ENCODE measurements around the gene PRKCSH.

The PRKCSH gene

DNA sequence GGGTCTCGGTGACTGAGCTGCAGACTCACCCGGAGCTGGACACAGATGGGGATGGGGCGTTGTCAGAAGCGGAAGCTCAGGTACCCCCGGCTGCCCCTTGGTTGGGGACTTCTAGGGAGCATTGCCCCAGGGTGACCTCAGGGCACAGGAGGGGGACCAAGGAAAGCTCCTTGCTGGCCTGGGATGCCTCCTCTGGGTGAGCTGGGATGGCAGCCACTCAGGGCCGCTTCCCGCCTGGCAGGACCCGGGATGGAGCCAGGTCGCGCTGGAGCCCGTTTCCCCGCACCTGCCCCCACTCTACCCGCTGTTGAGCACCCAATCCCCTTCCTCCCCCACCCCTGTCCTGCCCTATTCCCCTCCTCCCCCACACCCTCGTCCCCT, 10.8 kb downstream of the PRKCSH start:
- no peaks in the 10 kb centered on the region for H3F3A ChIP-seq (ENCODE audit: insufficient read depth, low read length)
- H3K27me3 ChIP-seq (ENCODE audit: insufficient read depth, low read length): no peaks in the 10 kb centered on the region
- H3K9ac ChIP-seq (ENCODE audit: low read length): no peak overlapping the region
- H3K4me2 ChIP-seq (ENCODE audit: low read length): no peak overlapping the region
- TF ChIP-seq, protein P1, sequence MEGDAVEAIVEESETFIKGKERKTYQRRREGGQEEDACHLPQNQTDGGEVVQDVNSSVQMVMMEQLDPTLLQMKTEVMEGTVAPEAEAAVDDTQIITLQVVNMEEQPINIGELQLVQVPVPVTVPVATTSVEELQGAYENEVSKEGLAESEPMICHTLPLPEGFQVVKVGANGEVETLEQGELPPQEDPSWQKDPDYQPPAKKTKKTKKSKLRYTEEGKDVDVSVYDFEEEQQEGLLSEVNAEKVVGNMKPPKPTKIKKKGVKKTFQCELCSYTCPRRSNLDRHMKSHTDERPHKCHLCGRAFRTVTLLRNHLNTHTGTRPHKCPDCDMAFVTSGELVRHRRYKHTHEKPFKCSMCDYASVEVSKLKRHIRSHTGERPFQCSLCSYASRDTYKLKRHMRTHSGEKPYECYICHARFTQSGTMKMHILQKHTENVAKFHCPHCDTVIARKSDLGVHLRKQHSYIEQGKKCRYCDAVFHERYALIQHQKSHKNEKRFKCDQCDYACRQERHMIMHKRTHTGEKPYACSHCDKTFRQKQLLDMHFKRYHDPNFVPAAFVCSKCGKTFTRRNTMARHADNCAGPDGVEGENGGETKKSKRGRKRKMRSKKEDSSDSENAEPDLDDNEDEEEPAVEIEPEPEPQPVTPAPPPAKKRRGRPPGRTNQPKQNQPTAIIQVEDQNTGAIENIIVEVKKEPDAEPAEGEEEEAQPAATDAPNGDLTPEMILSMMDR (IDR thresholded peaks at IDR 0.05; ENCODE audit: low read length): no peak
- TF ChIP-seq EZH2 (IDR thresholded peaks at IDR 0.05; ENCODE audit: borderline replicate concordance, low read length): no peak
- no peaks in the 10 kb centered on the region for H3K79me2 ChIP-seq (ENCODE audit: insufficient read depth, low read length)
- peaks cover 87% of the 10 kb centered on the region for H3K36me3 ChIP-seq (ENCODE audit: insufficient read depth, low read length)
- no peaks in the 10 kb centered on the region for H3K9me3 ChIP-seq (ENCODE audit: low read length)
- no peaks in the 10 kb centered on the region for H4K20me1 ChIP-seq (ENCODE audit: insufficient read depth, low read length)
- no peaks in the 10 kb centered on the region for H3K9me2 ChIP-seq (ENCODE audit: low read depth, low read length)
- no peak overlapping the region for H2AFZ ChIP-seq (ENCODE audit: low read length)
- no peak overlapping the region for H3K4me3 ChIP-seq (ENCODE audit: low read depth, low read length, poor library complexity, severe bottlenecking)
- H3K27ac ChIP-seq (ENCODE audit: low read depth, low read length, poor library complexity, severe bottlenecking): no peak overlapping the region
- H3K4me1 ChIP-seq (ENCODE audit: insufficient read depth, low read length, severe bottlenecking): no peaks in the 10 kb centered on the region

DNA sequence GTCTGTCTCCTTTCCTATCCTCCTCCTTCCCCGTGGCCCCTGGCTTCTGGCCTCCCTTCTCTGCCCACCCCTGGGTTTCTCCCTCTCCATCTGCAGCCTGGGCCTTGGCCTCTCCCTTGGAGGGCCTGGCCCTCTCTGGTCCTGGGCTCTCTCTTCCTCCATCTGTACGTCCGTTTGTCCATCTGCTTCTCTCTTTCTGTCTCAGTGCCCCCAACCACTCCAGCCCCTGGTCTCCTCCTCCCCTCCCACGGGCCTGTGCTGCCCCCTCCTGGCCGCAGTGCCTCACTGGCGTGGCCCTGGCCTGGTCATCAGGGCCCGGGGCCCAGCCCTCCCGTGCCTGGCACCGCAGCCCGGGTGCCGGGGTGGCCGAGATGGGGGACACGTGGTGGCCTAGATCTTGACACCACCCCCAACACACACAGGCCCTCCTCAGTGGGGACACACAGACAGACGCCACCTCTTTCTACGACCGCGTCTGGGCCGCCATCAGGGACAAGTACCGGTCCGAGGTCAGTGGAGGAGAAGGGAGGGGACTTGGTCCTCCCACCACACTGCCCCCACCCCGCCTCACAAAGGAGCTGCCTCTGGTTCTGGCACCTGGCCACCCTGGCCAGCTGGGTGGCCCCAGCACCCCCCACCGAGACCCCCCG, 11.3 kb downstream of the PRKCSH start:
- Histone ChIP-seq H3K4me3 (ENCODE audit: low read depth, low read length, poor library complexity, severe bottlenecking) (no peak overlapping the region), H2AFZ (ENCODE audit: low read length) (no peak overlapping the region), H3K9ac (ENCODE audit: low read length) (no peak overlapping the region), H3K4me2 (ENCODE audit: low read length) (no peak overlapping the region), H3K27ac (ENCODE audit: low read depth, low read length, poor library complexity, severe bottlenecking) (no peak overlapping the region), H3K4me1 (ENCODE audit: insufficient read depth, low read length, severe bottlenecking) (peaks cover under 1% of the 10 kb centered on the region), H4K20me1 (ENCODE audit: insufficient read depth, low read length) (no peaks in the 10 kb centered on the region), H3K27me3 (ENCODE audit: insufficient read depth, low read length) (no peaks in the 10 kb centered on the region), H3F3A (ENCODE audit: insufficient read depth, low read length) (no peaks in the 10 kb centered on the region), H3K9me2 (ENCODE audit: low read depth, low read length) (no peaks in the 10 kb centered on the region), H3K9me3 (ENCODE audit: low read length) (no peaks in the 10 kb centered on the region), H3K36me3 (ENCODE audit: insufficient read depth, low read length) (peaks cover 82% of the 10 kb centered on the region), H3K79me2 (ENCODE audit: insufficient read depth, low read length) (no peaks in the 10 kb centered on the region)
- TF ChIP-seq, protein P1 (IDR thresholded peaks at IDR 0.05; ENCODE audit: low read length): peak; percentile 87
- no peak for TF ChIP-seq EZH2 (IDR thresholded peaks at IDR 0.05; ENCODE audit: borderline replicate concordance, low read length)

DNA sequence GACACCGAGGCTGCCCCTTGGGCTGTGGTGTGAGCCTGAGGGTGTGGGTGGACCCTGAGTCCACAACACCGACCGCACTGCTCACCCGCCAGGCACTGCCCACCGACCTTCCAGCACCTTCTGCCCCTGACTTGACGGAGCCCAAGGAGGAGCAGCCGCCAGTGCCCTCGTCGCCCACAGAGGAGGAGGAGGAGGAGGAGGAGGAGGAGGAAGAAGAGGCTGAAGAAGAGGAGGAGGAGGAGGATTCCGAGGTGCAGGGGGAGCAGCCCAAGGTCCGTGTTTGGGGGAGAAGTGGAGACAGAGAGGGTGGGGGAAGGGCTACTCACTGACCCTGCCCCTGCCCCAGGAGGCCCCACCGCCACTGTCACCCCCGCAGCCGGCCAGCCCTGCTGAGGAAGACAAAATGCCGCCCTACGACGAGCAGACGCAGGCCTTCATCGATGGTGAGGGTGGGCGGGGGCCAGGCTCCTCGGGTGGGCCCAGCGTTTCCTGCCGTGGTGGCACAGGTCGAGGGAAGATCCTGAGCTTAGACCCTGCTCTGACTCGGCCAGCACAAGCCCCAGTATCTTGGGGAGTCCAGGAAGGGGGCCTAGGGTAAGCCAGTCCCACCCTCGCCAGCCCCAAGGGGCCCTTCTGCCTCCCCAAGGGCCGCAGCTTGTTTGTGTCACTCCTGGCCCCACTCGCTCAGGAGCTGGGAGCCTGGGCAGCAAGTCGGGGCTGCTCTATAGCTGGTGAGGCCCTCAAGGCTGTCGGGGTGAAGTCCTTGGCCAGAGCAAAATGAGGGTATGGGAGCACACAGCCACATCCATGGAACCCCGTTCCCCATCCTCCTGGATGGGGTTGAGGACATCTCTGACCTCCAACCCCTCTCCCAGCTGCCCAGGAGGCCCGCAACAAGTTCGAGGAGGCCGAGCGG, 12.2 kb downstream of the PRKCSH start:
- H2AFZ ChIP-seq (ENCODE audit: low read length): no peak overlapping the region
- H3K36me3 ChIP-seq (ENCODE audit: insufficient read depth, low read length): peaks cover 74% of the 10 kb centered on the region
- H4K20me1 ChIP-seq (ENCODE audit: insufficient read depth, low read length): no peaks in the 10 kb centered on the region
- TF ChIP-seq, protein P1 (IDR thresholded peaks at IDR 0.05; ENCODE audit: low read length): no peak
- TF ChIP-seq EZH2 (IDR thresholded peaks at IDR 0.05; ENCODE audit: borderline replicate concordance, low read length): no peak
- no peak overlapping the region for H3K9ac ChIP-seq (ENCODE audit: low read length)
- no peak overlapping the region for H3K4me2 ChIP-seq (ENCODE audit: low read length)
- no peak overlapping the region for H3K27ac ChIP-seq (ENCODE audit: low read depth, low read length, poor library complexity, severe bottlenecking)
- H3K9me2 ChIP-seq (ENCODE audit: low read depth, low read length): no peaks in the 10 kb centered on the region
- H3K4me3 ChIP-seq (ENCODE audit: low read depth, low read length, poor library complexity, severe bottlenecking): no peak overlapping the region
- no peaks in the 10 kb centered on the region for H3F3A ChIP-seq (ENCODE audit: insufficient read depth, low read length)
- H3K4me1 ChIP-seq (ENCODE audit: insufficient read depth, low read length, severe bottlenecking): peaks cover 5% of the 10 kb centered on the region
- H3K9me3 ChIP-seq (ENCODE audit: low read length): no peaks in the 10 kb centered on the region
- no peaks in the 10 kb centered on the region for H3K79me2 ChIP-seq (ENCODE audit: insufficient read depth, low read length)
- no peaks in the 10 kb centered on the region for H3K27me3 ChIP-seq (ENCODE audit: insufficient read depth, low read length)
